Natural killer cell (primary cell): ENCODE results near the gene UAP1. TPM values are rescaled to one million over a fixed set of nuclear protein-coding genes. Genes with fewer than 3 reads are reported as not detected.

Experiments used
- ATAC-seq, 3 donors: fragments of 150-1000 bp in 2 of 3; fragments of 200-7000 bp in 1 of 3; cut with Tn5 transposase; 1 replicate in 1 of 3; 2 replicates in 2 of 3; pipeline ENCODE4 v1.10.0; 2021; ENCODE audit warnings: mild to moderate bottlenecking in 2 of 3, moderate library complexity in 2 of 3
- DNase-seq, 2 donors: peaks; one replicate each; pipeline versions ENCODE4 v3.0.0 to v3.0.0-alpha.2; 2013 to 2021; ENCODE audit warnings: mixed read lengths in 1 of 2
- H3K27ac ChIP-seq: one replicate; pipeline ENCODE4 v1.5.1; 2013; ENCODE audit warnings: mild to moderate bottlenecking, low read length
- H3K27me3 ChIP-seq: one replicate; pipeline ENCODE4 v1.6.1; 2013; ENCODE audit warnings: low read length; ENCODE audit not compliant: control insufficient read depth, insufficient read depth
- H3K36me3 ChIP-seq: one replicate; pipeline ENCODE4 v1.6.1; 2013; ENCODE audit warnings: low read length; ENCODE audit not compliant: control insufficient read depth, insufficient read depth
- H3K4me1 ChIP-seq: one replicate; pipeline ENCODE4 v1.6.1; 2013; ENCODE audit warnings: low read length; ENCODE audit not compliant: control insufficient read depth, insufficient read depth
- H3K4me3 ChIP-seq: one replicate; pipeline ENCODE4 v1.5.1; 2013; ENCODE audit warnings: low read length
- H3K9me3 ChIP-seq: one replicate; pipeline ENCODE4 v1.6.1; 2013; ENCODE audit warnings: low read length; ENCODE audit not compliant: control insufficient read depth, insufficient read depth
- H3K27ac Mint-ChIP-seq, 2 donors: one replicate each; pipeline ENCODE4 v1.8.0; 2022; ENCODE audit warnings: mild to moderate bottlenecking in 2 of 2, mixed read lengths in 2 of 2, moderate library complexity in 1 of 2
- H3K27me3 Mint-ChIP-seq, 2 donors: one replicate each; pipeline ENCODE4 v1.8.0; 2022; ENCODE audit warnings: low read depth in 2 of 2, mixed read lengths in 2 of 2
- H3K36me3 Mint-ChIP-seq: one replicate; pipeline ENCODE4 v1.8.0; 2022; ENCODE audit warnings: mixed read lengths
- H3K4me1 Mint-ChIP-seq, 2 donors: one replicate each; pipeline ENCODE4 v1.8.0; 2022; ENCODE audit warnings: mixed read lengths in 2 of 2
- H3K4me3 Mint-ChIP-seq: one replicate; pipeline ENCODE4 v1.8.0; 2022; ENCODE audit warnings: mild to moderate bottlenecking, moderate library complexity, mixed read lengths
- H3K9me3 Mint-ChIP-seq, 2 donors: one replicate each; pipeline ENCODE4 v1.8.0; 2022; ENCODE audit warnings: mixed read lengths in 2 of 2
- CTCF ChIP-seq: fragments of 200-600 bp; IDR thresholded peaks from one replicate; pipeline ENCODE4 v1.8.0; 2022; ENCODE audit warnings: antibody characterized with exemption
- WGBS: methylation state at CpG from one replicate; pipeline ENCODE4 v1.1.7; 2013; ENCODE audit warnings: missing lambda C conversion rate; ENCODE audit not compliant: insufficient coverage; 5-methylcytosine and 5-hydroxymethylcytosine counted together
- intact Hi-C: fragments of 100-400 bp; cut with micrococcal nuclease; formaldehyde crosslinking; loops from one replicate; pipeline ENCODE4 v1.14.2; 2022
- total RNA-seq, 4 donors: library from RNA; stranded (reverse); fragments of 120-200 nt in 1 of 4; gene quantifications; one replicate each; pipeline versions ENCODE4 v1.2.3 to v1.2.4, GENCODE V29; 2013 to 2022

UAP1 gene
- total RNA-seq, 3 donors from 2014 or later (not counting 1 experiment from before 2014, with no cell fraction given) = 69.2 to 109 (median 74.2) TPM

DNA sequence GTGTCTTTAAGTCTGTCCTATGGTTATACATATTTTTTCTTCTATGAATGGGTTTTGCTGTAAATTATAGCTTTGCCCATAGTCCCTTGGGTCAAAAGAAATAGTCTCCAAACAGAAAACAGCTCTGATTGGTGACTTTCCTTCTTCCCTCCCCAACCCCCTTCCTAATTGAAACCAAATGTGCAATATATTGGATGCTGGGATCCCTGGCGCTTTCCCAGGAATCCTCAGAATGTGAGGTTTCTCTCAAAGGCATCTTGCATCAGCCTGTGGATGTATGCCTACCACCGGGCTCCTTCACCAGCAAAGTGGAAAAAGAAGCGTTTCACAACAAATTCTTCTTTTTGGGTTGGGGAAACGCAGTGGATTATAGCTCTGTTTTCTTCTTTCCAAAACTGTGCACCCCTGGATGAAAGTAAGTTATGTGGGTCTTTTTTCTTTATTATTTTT, 70.7 kb downstream of the UAP1 start, which contains the start of gene DDR2:
TSS of gene DDR2 (plus strand) at position 248 of the 450 bp plus-strand sequence. CDS start 86,600 bp downstream, outside the sequence.
- intact Hi-C loops = no loop called here
- Histone ChIP-seq H3K9me3 (no peaks in the 10 kb centered on the region), H3K4me1 (no peaks in the 10 kb centered on the region), H3K27ac (no peak within 1 kb of the TSS), H3K36me3 (no peaks in the 10 kb centered on the region), H3K27me3 (no peaks in the 10 kb centered on the region), H3K4me3 (no peak within 1 kb of the TSS)
- ATAC-seq = no peak
- peaks cover 3 to 5% of the 10 kb centered on the region in 2 donors for H3K27me3 Mint-ChIP-seq
- H3K4me3 Mint-ChIP-seq = no peak within 1 kb of the TSS
- WGBS = 94% methylated on average over 4 of the region's 4 CpGs
- H3K36me3 Mint-ChIP-seq = no peaks in the 10 kb centered on the region
- H3K9me3 Mint-ChIP-seq = no peaks in the 10 kb centered on the region
- TF ChIP-seq CTCF = no peak
- H3K27ac Mint-ChIP-seq = no peak within 1 kb of the TSS
- DNase-seq = no peak
- H3K4me1 Mint-ChIP-seq = no peaks in the 10 kb centered on the region

GRCh38 chr1:162632698-162633080, 71.2 kb downstream of the UAP1 start:
- Histone ChIP-seq H3K27me3 (no peaks in the 10 kb centered on the region), H3K4me3 (no peak overlapping the region), H3K4me1 (no peaks in the 10 kb centered on the region), H3K36me3 (no peaks in the 10 kb centered on the region), H3K9me3 (no peaks in the 10 kb centered on the region), H3K27ac (no peak overlapping the region)
- Mint-ChIP-seq H3K9me3 (no peaks in the 10 kb centered on the region), H3K36me3 (no peaks in the 10 kb centered on the region), H3K4me3 (no peak overlapping the region), H3K27me3 (peaks cover 3 to 5% of the 10 kb centered on the region in 2 donors), H3K27ac (no peak overlapping the region), H3K4me1 (no peaks in the 10 kb centered on the region)
- intact Hi-C loops = no loop called here
- TF ChIP-seq CTCF = no peak
- ATAC-seq (no peak), DNase-seq (no peak)
- WGBS = 69% methylated on average over 4 of the region's 4 CpGs

- ATAC-seq (no peak), DNase-seq (no peak)
- intact Hi-C loops = no loop called here
- H3K4me1 Mint-ChIP-seq = no peaks in the 10 kb centered on the region
- TF ChIP-seq CTCF = no peak
- no peaks in the 10 kb centered on the region for H3K9me3 Mint-ChIP-seq
- H3K4me1 ChIP-seq = no peaks in the 10 kb centered on the region
- no peak overlapping the region for H3K4me3 Mint-ChIP-seq
- H3K27ac Mint-ChIP-seq = no peak overlapping the region
- H3K27ac ChIP-seq = no peak overlapping the region
- H3K36me3 Mint-ChIP-seq = no peaks in the 10 kb centered on the region
- H3K4me3 ChIP-seq = no peak overlapping the region
- no peaks in the 10 kb centered on the region for H3K36me3 ChIP-seq
- 82% methylated on average over 6 of the region's 8 CpGs for whole genome bisulfite sequencing
- no peaks in the 10 kb centered on the region for H3K9me3 ChIP-seq
- peaks cover 4 to 5% of the 10 kb centered on the region in 2 donors for H3K27me3 Mint-ChIP-seq
- H3K27me3 ChIP-seq = no peaks in the 10 kb centered on the region
Observed at GRCh38 chr1:162633081-162633762, 71.7 kb downstream of the UAP1 start.

GRCh38 chr1:162635418-162635817, 73.9 kb downstream of the UAP1 start:
- H3K4me1 Mint-ChIP-seq = no peaks in the 10 kb centered on the region
- no peak overlapping the region for H3K27ac Mint-ChIP-seq
- ATAC-seq = no peak

More at GRCh38 chr1:162635418-162635817, 73.9 kb downstream of the UAP1 start:
- no peak for DNase-seq
- H3K27ac ChIP-seq = no peak overlapping the region
- no peak overlapping the region for H3K4me3 ChIP-seq
- no peak for TF ChIP-seq CTCF
- H3K36me3 ChIP-seq = no peaks in the 10 kb centered on the region
- no peaks in the 10 kb centered on the region for H3K4me1 ChIP-seq
- Mint-ChIP-seq H3K9me3 (no peaks in the 10 kb centered on the region), H3K36me3 (no peaks in the 10 kb centered on the region), H3K4me3 (no peak overlapping the region), H3K27me3 (peaks cover 5% of the 10 kb centered on the region in 2 donors)
- H3K9me3 ChIP-seq = no peaks in the 10 kb centered on the region
- WGBS = 91% methylated on average over 4 of the region's 4 CpGs
- H3K27me3 ChIP-seq = peaks cover 3% of the 10 kb centered on the region
- intact Hi-C loops = no loop called here
